GM21423 (cell line): ENCODE measurements around the gene FOLR3.
A peak's percentile ranks its signal among the peaks of the same experiment; 100 is the strongest.
"Not testable (repeated sequence)": the region's sequence is repeated elsewhere in the genome, so short reads cannot be mapped to it uniquely, and the experiment has no call there.

Source experiments
- ATAC-seq: cut with Tn5 transposase; IDR thresholded peaks from one replicate; pipeline ENCODE4 v1.9.1; 2021; ENCODE audit warnings: mild to moderate bottlenecking, moderate library complexity; ENCODE audit not compliant: unreplicated experiment

FOLR3 gene

DNA sequence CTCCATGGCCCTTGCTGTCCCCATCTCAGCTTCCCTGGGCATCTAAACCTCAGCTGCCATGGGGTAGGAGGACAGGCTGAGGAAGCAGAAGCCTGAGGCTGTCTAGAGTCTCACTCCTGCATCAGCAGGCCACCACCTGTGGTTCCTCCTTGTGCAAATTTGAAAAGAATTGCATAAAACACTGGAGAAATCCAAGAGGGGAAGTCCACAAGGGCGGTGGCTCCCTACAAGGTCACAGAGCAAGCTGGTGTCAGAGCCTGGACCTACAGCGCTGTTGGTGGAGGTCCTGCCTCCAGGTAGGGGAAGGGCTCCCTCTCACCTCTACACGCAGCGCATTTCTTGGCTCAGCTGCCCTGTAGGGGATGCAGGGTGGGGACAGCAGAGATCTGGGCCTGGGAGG lies at the start of gene FOLR3:
TSS of gene FOLR3 (plus strand) at position 253 of the 400 bp plus-strand sequence. CDS start 228 bp downstream, outside the sequence.
- not testable (repeated sequence) for ATAC-seq

DNA sequence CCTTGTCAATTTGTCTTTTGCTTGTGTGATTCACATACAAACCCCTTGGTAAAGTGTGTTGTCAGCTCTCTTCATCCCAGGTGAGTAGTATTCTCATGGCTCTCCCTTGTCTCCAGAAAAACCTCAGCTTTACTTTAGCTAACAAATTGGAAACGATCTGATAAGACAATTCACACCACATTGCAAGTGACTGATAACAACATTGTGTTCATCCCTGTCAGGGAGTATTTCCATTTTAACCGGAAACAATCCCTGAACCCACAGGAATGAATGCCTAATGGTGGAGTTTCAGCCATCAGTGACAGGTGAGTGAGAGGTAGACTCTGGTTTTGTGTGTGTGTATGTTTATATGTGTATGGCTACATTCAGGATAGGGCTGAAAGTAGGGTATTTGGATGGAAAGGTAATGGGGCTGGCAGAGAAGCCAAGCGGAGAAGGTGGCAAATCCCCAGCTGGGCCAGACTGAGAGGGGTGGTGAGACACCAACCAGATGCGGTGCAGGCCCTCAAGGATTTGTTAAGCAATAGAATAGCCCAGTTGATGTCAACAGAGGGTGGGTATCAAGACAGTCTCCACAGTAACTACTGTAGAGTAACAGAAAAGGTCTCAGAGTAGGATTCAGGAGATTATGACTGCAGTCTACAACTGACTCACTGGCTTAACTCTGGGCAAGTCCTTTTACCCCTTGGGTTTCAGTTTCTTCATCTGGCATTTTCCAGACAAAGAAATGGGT lies 47.3 kb upstream of the FOLR3 start:
- no peak for ATAC-seq

DNA sequence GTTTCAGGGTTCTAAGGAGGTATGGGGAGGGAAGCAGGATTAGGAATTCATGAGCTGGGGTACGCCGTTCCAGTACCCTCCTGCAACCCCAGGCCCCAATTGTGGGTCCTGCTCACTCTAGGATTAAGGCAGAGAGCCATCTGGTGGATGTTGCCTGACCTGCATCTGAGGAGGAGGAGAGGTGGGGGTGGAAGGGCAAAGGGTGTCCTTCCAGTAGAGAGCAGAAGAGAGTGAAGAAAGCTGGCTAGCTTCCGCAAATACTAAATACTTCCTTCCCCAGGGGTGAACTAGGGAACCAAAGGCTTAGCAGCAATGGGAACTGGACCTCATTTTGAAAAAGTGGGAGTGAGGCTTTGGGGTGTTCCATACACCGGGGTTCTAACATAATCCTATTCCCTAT lies 44.2 kb upstream of the FOLR3 start:
- ATAC-seq = no peak

DNA sequence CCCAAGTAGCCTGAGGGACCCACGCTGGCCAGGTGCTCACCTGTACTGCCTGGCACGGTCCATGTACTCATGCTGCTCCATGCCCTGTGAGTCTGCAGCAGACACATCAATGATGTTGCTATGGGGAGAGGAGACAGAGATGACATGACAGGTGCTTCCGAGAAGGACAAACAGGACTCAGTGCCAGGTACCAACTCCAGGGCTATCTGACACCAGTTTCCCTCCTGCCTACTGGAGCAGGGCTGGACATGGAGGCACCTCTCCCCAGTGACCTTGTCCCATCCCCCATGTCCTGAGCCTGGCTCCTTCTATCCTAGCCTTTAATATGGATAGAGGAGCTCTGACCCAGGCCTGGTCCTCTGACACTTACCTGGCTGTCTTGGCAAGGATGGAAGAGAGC lies 36.8 kb upstream of the FOLR3 start:
- no peak for ATAC-seq

DNA sequence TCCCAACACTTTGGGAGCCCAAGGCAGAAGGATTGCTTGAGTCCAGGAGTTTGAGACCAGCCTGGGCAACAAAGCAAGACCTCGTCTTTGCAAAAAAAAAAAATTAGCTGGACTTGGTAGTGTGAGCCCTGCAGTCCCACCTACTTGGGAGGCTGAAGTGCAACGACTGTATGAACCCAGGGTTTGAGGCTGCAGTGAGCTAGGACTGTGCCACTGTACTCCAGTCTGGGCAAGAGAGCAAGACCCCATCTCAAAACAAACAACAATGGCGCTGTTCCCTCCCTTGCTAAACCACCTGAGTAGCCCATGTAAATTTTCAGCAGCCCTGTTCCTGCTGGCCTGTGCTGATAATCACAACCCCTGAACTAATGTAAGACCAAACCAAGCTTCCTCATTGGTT lies 35.5 kb upstream of the FOLR3 start:
- no peak for ATAC-seq

DNA sequence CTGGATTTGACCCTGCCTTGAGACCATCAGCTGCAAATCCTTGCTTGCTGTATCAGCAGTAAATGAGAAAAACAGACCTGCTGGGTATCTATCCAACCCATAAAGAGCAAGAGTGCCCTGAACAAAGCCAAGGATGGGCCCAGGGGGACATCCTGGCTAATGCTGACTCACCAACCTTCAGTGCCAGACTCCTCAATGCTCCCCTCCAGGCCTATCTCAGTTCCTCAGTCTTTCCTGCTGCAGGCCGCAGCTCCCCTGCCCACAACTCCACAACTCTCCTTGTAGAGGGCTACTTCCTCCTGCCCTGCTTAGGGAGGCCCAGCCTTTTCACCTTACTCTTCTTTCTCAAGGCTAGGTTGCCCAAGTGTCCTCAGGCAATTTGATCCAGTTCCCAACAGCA lies 35.1 kb upstream of the FOLR3 start:
- ATAC-seq = no peak

DNA sequence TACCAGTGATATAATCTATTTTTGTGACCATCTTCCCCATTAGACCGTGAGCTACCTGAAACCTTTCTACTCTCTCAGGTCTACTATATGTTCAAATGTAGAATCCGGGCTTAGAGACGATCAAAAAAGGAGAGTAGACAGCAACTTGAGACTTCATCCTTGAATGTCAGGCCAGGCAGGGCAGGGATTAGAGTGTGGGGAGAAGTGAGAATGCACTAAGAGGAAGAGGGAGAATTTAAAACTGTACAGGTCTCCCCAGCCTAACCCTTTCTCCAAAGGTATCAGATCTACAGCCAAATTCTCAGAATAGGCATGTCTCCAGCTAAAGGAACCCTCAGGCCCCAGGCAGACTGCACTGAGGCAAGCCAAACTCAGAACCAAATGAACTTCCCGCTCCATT lies 33.4 kb upstream of the FOLR3 start:
- no peak for ATAC-seq

DNA sequence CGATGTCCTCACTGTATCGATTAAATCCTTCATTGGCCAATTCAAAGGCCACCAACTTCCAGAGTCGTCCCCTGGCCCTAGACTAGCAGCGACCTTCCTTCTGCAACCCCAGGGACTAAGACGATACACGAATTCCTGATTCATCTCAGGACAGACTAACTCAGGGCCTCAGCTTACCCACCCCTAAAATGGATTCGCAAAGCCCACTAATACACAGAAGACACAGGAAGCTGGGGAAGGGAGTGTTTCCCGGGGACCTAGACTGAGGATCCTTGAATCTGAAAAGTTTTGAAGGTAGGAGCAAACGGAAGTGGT lies 32.9 kb upstream of the FOLR3 start:
- ATAC-seq = no peak

DNA sequence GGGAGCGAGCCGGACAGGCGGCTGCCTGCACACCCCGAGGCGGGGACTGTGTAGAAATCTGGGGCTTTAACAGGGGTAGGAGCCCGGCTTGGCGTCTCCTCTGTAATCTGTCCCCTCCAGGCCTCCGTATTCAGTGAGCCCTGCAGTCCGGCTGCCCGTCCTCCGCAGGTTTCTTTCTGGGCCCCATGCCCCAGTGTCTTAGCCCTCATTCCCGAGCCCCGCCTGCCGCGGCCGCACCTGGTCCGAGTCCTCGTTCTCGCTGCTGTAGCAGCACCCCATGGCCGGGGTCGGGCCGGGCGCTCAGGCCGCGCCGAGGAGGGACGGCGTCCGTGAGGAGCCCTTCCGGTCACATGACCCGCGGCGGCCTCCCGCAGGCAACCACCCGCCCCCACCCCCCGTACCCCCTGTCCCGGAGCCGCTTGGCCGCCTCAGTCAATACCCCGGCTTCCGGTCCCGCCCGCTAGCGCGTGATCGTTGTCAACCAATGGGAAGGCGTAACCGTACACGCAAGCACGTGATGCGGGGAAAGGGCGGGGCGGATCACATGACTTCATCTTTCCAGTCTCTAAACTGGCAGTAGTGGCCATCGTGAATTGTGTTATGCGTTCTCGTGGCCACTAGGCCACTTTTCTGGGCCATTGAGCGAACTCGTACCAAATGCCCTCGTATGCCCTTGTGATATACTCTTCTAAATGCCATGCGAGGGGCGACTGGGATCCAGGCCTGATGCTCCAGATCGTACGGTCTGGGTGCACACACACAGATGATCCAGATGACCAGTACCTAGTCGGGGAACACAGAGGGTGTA lies 32.4 kb upstream of the FOLR3 start, which contains the start of gene LAMTOR1:
TSS of gene LAMTOR1 (minus strand) at position 352 of the 808 bp plus-strand sequence. CDS start at position 279, 73 bp downstream.
- peak; percentile 88 for ATAC-seq

DNA sequence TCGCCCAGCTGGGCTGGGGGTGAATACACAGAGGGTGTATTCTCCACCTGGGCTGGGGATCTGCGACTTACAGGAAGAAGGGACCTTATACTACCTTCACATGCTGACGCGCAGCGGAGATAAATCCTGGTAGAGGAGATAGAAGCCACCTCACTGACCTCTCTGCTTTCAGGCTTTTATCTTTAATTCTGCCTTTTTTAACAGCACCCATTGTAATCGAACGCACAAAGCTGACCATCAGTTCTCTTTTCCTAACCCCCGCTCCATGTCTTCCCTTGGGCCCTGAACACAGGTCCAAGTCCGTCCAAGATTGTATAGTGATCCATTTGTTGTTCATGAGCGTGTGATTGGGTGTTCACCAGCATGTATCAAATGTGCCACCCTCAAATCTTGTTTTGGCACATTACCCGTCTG lies 31.8 kb upstream of the FOLR3 start:
- ATAC-seq = no peak

DNA sequence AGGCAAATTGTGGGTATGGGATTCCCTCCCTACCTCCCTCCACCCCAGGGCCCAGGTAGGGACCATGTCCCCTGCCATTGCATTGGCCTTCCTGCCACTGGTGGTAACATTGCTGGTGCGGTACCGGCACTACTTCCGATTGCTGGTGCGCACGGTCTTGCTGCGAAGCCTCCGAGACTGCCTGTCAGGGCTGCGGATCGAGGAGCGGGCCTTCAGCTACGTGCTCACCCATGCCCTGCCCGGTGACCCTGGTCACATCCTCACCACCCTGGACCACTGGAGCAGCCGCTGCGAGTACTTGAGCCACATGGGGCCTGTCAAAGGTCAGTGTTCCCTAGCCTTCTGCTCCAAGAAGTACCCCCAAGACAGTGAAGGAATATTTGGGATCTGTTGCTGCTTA lies 29.6 kb upstream of the FOLR3 start, which contains the start of gene TOMT:
TSS of gene TOMT (plus strand) at position 37 of the 400 bp plus-strand sequence. CDS start at position 65, 28 bp downstream.
- no peak for ATAC-seq

DNA sequence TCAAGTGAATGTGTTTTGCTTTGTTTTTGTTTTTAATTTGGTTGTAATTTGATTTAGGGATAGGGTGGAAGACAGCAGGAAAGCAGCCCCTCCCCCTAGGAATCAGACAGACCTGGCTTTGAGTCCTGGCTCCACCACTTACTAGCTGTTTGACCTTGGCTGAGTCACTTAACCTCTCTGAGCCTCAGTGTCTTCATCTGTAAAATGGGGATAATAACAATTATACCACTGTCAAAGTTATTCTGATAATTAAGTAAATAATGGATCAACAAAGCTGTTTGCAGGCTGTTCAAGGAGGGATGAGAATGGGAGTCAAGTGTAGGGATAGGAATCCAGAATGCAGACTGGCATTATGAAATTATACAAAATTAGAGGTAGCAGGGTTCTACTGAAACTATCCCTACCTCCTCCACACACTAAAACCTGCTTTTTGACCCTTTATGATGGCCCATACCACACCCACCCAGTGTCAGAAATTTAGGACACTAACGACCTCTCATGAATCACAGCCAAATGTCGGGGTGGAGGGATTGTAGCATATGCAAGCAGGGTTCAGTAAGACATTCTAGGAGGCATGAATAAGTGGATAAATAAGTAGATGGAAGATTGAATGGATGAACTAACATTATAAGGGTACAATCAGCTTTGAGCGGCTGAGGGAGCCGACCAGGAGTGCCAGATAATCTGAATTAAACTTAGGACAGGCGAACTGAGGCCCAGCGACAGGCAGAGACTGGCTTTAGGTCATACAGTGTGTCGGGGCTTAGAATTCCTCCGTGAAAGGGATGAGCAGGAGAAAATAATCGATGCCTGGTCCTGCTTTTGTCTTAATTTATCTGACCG lies 24.0 kb upstream of the FOLR3 start:
- ATAC-seq = no peak

DNA sequence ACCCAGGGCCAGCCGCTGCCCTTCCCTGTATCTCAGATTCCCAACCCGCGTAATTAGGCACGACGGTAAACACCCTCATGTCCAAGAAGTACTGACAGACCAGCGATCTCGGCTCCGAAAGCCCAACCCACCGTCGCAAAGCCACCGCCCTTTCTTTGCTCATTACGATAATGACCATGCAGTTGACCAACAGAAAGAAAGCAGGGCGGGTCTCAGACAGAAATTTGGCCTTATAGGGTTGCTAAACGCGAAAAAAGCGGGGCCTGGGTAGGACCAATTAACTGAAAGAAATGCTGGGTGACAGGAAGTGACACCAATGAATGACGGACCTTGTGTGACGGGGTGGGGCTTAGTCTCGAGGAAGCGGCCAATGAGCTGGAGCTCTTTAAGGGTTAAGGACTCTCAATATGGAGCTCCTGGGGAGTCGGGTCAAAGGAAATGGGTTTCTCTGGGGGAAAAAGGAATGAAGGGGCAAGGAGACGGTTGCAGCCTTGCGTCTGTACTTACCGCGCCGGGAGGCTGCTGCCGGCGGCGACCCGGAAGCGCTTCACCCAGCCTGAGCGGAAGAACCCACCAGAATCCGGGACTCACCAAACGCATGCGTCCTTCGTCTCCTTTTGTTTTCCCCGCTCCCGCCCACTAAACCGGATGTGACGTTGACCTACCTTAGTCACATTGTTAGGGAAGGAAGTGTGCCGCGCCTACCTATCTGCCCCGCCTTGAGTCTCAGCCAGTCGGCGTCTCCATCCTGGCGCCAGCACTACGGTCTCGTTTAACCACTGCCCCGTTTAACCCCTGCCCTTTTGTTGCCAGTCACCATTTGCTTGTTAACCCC lies 23.2 kb upstream of the FOLR3 start, which contains the start of gene ANAPC15:
TSS of gene ANAPC15 (minus strand) at position 553 of the 835 bp plus-strand sequence. CDS start 1,419 bp downstream, outside the sequence.
- ATAC-seq = peak; percentile 85

DNA sequence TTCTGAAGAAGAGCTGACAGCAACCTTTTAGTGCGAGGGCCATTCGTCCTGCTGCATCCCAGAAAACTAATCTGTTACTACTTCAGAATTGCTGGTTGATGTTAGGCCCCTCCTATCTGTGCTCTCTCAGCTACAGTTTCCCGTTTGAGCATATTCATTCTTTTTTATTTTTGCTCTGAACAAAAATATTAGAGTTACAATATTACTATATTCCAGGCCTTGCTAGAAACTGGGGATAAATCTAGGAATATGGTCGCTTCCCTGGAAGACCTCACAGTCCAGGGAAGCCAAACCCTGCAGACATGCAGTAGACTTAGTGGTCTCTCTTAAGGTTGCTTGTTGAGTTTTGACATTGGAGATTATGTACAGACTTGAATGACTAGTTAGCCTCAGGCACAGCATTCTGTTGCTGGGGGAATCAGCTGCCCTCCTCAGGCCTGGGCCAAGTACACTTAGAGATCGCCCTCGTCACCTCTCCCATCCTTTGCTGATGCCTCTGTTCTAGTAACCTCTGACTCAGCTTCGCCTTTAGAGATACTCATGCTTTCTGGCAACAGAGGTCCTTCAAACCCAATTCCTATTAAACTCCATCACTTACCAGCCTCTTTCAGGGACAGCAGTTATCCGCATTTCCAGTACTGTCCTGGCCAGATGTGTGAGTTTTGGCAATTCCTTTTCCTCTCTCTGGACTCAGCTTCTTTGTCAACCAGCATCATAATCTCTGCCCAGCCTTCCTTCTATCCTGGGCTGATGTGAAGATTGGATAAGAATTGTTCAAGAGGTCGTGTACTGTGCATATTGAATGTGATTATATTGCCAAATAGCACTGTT lies 22.3 kb upstream of the FOLR3 start:
- no peak for ATAC-seq

DNA sequence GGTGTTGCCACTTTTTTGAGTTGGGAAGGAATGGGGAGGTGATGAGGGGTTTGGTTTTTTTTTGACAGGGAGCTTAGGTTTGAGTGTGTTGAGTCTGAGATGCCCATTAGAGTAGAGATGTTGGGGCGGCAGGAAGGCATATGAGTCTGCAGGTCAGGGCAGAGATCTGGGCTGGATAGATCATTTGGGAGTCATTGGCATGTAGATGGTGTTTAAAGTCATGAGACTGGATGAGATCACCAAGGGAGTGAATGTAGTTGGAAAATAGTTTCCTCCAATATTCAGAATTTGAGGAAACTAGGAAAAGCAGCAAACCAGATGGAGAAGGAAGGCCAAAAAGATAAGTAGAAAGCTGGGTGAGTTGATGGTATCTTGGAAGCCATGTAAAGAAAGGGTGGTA lies 21.0 kb upstream of the FOLR3 start:
- no peak for ATAC-seq

DNA sequence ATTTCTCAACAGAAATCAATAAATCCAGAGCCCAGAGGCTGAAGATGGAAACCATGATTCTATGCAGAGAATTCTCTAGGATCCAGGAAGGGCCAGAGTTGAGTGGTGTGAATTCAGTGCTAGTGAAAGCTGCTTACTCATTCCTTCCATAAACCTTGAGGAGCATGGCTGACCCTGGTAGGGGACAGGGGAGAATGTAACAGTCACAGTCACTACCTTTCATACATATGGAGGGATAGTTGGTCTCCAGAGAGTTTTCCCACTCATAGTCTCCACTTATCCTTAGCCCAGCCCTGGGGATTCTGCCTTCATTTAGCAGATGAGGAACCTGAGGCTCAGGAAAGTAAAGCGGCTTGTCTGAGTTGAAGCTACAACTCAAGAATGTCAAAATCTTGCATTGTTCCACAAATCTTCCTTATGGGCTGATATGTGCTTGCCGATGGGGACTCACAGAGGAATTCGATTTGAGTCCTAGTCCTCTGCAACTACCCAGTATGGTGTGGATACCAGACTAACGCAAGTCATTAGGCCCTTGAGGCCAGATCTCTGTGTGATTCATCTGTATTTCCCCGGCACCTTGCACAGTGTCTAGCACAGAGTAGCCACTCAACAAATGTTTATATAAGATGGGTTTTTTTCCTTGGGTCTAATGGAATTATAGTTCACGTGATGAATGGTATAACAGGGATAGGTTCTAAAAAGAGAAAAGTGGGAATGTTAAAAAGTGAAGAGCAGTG lies 19.3 kb upstream of the FOLR3 start:
- ATAC-seq = no peak

DNA sequence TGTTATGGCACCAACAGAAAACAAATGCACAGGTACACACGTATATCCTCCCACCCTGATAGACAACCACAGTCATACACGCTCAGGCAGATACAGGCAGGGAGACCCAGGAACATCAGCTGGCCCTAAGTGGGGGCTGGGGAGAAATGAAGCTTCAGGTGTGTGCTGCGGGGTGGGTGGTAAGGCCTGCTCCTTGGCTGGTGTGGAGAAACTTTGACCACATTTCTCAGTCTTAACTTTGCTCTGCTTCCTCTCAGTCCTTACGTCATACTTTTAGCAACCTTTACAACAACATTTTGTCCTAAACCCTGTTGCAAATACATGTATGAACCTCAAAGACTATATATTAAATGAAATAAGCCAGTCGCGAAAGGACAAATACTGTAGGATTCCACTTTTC lies 16.3 kb upstream of the FOLR3 start:
- ATAC-seq = no peak

DNA sequence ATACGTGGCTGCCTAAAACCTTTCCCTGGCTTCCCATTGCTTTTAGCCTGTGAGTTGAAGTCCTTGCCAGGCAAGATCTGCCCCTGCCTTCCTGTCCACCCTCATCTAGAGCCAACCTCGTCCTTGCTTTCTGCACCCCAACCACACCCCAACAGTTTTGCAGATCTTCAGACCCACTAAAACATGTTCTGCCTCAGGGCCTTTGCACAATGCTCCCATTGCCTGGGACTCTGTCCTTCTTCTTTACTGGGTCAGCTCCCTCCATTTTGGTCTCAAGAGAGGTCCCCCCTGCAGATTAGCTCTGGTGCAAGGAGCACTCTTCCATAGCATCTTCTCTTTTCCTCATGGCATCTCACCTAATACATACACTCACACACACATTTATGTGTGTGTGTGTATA lies 14.6 kb upstream of the FOLR3 start:
- ATAC-seq = no peak

DNA sequence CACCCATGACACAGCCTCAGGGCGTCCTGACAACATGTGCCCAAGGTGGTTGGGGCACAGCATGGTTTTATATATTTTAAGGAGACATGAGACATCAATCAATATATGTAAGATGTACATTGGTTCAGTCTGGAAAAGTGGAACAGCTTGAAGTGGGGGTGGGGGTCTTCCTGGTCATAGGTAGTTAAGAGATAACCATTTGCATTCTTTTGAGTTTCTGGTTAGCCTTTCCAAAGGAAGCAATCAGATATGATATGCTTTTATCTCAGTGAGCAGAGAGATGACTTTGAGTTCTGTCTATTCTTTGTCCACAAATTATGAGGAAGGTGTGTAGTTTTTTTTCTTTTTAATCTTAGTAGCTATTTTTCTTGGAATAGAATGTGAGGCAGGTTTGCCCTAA lies 12.9 kb upstream of the FOLR3 start:
- no peak for ATAC-seq
